Measurements from ENCODE around the gene DNM3.

DNA sequence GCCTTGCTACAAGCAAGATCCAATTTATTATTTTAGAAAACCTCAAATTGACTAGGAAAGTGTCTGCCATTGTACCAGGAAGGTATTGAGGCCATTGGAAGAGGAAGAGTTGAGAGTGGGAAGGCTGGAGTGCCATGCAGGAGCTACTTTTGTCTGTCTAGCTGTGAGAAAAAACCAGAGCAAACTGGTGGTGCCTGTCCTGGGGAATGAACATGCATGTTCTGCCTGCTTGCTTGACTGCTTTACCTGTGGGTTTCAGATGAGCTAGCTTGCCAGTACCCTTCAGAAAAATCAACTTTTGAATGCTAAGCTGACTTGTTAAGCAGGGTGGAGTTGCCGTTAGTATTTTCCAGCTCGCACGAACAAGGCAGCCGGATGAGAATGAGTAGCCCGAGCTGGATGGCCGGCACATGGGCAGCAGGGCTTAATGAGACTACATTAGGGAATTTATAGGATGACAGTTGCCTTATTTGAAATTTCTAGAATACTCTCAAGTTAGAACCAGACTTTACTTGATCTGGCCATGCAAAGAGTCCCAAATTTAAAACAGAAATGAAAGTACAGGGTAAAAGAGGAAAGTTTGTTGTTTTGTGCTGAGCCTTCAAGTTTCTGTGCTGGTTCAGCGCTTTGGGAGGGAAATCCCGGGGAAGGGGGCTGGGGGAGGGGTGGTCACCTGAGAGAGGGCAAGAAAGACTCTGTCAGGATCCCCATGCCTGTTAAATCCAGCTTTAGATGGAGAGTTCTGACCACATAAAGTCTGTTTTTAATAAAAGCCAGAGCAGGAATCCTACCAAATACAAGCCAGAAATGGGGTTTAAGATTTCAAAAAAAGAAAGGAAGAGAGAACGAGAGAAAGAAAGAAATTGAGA, 549.6 kb downstream of the DNM3 start:
- TF ChIP-seq, protein P1, sequence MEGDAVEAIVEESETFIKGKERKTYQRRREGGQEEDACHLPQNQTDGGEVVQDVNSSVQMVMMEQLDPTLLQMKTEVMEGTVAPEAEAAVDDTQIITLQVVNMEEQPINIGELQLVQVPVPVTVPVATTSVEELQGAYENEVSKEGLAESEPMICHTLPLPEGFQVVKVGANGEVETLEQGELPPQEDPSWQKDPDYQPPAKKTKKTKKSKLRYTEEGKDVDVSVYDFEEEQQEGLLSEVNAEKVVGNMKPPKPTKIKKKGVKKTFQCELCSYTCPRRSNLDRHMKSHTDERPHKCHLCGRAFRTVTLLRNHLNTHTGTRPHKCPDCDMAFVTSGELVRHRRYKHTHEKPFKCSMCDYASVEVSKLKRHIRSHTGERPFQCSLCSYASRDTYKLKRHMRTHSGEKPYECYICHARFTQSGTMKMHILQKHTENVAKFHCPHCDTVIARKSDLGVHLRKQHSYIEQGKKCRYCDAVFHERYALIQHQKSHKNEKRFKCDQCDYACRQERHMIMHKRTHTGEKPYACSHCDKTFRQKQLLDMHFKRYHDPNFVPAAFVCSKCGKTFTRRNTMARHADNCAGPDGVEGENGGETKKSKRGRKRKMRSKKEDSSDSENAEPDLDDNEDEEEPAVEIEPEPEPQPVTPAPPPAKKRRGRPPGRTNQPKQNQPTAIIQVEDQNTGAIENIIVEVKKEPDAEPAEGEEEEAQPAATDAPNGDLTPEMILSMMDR (IDR thresholded peaks at IDR 0.05; ENCODE audit: insufficient read depth, low read length, poor library complexity, severe bottlenecking): no peak
- no peak for TF ChIP-seq EZH2phosphoT487 (conservative IDR thresholded peaks at IDR 0.05; ENCODE audit: low read length)
